GM21360 (cell line): Measurements from ENCODE around the gene DPP6.
"Not testable (repeated sequence)": the region's sequence is repeated elsewhere in the genome, so short reads cannot be mapped to it uniquely, and the experiment has no call there.

ENCODE experiments used
- ATAC-seq: cut with Tn5 transposase; IDR thresholded peaks from one replicate; pipeline ENCODE4 v1.9.1; 2021; ENCODE audit warnings: mild to moderate bottlenecking, moderate library complexity; ENCODE audit not compliant: unreplicated experiment

The DPP6 gene

GRCh38 chr7:154914996-154915380 is 862.8 kb downstream of the DPP6 start:
- no peak for ATAC-seq

- ATAC-seq: no peak
These were observed 863.4 kb downstream of the DPP6 start for GRCh38 chr7:154915600-154915999.

GRCh38 chr7:154916381-154916780 is 864.2 kb downstream of the DPP6 start:
- no peak for ATAC-seq

GRCh38 chr7:154916856-154917807 is 864.9 kb downstream of the DPP6 start:
- no peak for ATAC-seq

- ATAC-seq: no peak
These were observed 865.6 kb downstream of the DPP6 start for GRCh38 chr7:154917808-154918160.

- ATAC-seq: no peak
These were observed 866.1 kb downstream of the DPP6 start for GRCh38 chr7:154918266-154918665.

GRCh38 chr7:154918741-154919140 is 866.5 kb downstream of the DPP6 start:
- ATAC-seq: no peak

GRCh38 chr7:154919344-154920225 is 867.4 kb downstream of the DPP6 start:
- no peak for ATAC-seq

- not testable (repeated sequence) for ATAC-seq
These were observed 870.3 kb downstream of the DPP6 start for GRCh38 chr7:154922472-154922871.

- peak; percentile 47 for ATAC-seq
These were observed 875.5 kb downstream of the DPP6 start for GRCh38 chr7:154927624-154928125.

- peak; percentile 78 for ATAC-seq
These were observed 876.2 kb downstream of the DPP6 start for GRCh38 chr7:154928136-154929005.

- ATAC-seq: peak; percentile 20
These were observed 877.0 kb downstream of the DPP6 start for GRCh38 chr7:154929006-154929726.

- no peak for ATAC-seq
These were observed 879.7 kb downstream of the DPP6 start for GRCh38 chr7:154931906-154932305.

GRCh38 chr7:154934353-154934952 is 882.3 kb downstream of the DPP6 start:
- ATAC-seq: not testable (repeated sequence)

GRCh38 chr7:154937837-154938236 is 885.6 kb downstream of the DPP6 start:
- no peak for ATAC-seq

GRCh38 chr7:154942691-154943090 is 890.5 kb downstream of the DPP6 start:
- ATAC-seq: no peak
